ENCODE data around the gene BCL2L13.

Gene BCL2L13

DNA sequence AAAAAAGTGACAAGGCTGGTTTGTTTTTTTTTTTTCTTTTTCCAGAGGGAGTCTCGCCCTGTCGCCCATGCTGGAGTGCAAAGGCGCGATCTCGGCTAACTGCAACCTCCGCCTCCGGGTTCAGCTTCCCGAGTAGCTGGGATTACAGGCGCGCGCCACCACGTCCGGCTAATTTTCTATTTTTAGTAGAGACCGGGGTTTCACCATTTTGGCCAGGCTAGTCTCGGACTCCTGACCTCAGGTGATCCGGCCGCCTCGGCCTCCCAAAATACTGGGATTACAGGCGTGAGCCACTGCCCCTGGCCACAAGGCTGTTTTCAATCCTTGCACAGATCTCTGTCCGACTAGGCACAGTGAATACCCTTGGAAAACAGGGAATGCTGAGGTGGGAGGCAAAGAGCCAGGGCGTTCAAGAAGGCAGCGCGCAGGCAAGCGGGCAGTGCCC, 10.6 kb upstream of the BCL2L13 start:
- H3K4me3 ChIP-seq (ENCODE audit: low read depth, low read length): peak overlapping the region; percentile 75
- no peak for DNase-seq (ENCODE audit: low read depth)
- TF ChIP-seq, protein P1, sequence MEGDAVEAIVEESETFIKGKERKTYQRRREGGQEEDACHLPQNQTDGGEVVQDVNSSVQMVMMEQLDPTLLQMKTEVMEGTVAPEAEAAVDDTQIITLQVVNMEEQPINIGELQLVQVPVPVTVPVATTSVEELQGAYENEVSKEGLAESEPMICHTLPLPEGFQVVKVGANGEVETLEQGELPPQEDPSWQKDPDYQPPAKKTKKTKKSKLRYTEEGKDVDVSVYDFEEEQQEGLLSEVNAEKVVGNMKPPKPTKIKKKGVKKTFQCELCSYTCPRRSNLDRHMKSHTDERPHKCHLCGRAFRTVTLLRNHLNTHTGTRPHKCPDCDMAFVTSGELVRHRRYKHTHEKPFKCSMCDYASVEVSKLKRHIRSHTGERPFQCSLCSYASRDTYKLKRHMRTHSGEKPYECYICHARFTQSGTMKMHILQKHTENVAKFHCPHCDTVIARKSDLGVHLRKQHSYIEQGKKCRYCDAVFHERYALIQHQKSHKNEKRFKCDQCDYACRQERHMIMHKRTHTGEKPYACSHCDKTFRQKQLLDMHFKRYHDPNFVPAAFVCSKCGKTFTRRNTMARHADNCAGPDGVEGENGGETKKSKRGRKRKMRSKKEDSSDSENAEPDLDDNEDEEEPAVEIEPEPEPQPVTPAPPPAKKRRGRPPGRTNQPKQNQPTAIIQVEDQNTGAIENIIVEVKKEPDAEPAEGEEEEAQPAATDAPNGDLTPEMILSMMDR (IDR thresholded peaks at IDR 0.05; ENCODE audit: insufficient read depth, low read depth, low read length, missing control alignments): no peak

DNA sequence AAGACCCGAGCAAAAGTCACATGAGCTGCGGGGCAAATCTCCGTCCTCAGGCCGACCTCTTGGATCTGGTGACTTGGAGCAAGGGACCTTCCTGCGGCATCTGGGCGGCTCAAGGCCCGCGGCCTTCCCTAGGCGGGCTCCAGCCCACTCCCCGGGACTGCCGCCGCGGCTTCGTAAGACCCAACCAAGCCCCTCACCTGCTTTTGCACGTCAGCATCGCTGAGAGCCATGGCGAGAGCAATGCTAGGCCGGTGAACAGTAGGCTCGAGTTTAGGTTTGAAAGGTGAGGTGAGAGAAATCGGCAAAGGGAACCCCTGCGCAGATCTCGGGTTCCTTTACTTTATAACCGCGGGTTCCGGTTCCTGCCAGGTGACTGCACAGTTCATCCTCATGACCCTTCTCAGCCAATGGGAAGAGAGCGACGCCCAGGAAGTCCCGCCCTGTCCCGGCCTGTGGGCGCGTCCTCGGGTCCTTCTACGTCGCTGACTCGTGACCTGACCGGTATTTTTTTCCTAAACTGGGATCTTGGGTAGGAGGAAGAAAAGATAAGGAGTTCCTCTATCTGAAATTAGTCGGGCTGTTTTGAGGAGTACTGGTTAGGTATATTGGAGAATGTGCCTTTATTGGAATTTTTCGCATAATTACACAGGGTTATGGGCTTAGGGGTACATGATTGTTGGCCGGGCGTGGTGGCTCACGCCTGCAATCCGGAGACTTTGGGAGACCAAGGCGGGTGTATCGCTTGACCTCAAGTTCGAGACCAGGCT, 10.0 kb upstream of the BCL2L13 start, which contains the start of gene ATP6V1E1:
Gene ATP6V1E1 (minus strand): TSS at position 344 of the 767 bp plus-strand sequence. CDS start 114 bp downstream, at position 230.
- TF ChIP-seq, protein P1 (IDR thresholded peaks at IDR 0.05; ENCODE audit: insufficient read depth, low read depth, low read length, missing control alignments): no peak
- peak; percentile 96 for DNase-seq (ENCODE audit: low read depth)
- peak within 1 kb of the TSS; percentile 75 for H3K4me3 ChIP-seq (ENCODE audit: low read depth, low read length)

DNA sequence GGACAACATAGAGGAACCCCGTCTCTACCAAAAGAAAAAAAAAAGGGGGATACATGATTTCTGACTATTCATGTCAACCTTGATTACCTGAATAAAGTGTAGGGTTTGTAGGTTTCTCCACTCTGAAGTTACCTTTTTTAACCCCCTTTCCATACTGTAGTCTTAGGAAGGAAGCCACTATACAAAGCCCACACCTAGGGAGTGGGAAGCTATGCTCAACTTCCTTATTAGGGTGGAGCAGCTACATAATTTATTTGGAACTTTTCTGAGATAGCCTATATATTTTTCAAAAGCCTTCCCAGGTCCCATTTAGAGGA, 9.4 kb upstream of the BCL2L13 start:
- no peak for DNase-seq (ENCODE audit: low read depth)
- peak overlapping the region; percentile 75 for H3K4me3 ChIP-seq (ENCODE audit: low read depth, low read length)
- TF ChIP-seq, protein P1 (IDR thresholded peaks at IDR 0.05; ENCODE audit: insufficient read depth, low read depth, low read length, missing control alignments): no peak

DNA sequence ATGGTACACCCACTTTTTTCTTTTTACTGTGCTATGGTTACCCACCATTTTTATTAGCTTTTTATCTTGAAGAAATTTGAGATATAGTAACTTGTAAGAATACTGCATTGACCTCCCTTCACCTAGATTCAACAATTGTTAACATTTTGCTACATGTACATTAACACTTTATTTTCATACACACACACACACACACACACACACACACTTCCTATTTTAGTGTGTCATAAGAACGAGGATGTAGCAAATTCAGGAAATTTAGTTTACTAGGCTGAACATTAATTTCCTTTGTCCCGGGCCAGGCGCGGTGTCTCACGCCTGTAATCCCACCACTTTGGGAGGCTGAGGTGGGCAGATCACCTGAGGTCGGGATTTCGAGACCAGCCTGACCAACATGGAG, 8.9 kb upstream of the BCL2L13 start:
- H3K4me3 ChIP-seq (ENCODE audit: low read depth, low read length): peak overlapping the region; percentile 75
- TF ChIP-seq, protein P1 (IDR thresholded peaks at IDR 0.05; ENCODE audit: insufficient read depth, low read depth, low read length, missing control alignments): no peak
- no peak for DNase-seq (ENCODE audit: low read depth)

DNA sequence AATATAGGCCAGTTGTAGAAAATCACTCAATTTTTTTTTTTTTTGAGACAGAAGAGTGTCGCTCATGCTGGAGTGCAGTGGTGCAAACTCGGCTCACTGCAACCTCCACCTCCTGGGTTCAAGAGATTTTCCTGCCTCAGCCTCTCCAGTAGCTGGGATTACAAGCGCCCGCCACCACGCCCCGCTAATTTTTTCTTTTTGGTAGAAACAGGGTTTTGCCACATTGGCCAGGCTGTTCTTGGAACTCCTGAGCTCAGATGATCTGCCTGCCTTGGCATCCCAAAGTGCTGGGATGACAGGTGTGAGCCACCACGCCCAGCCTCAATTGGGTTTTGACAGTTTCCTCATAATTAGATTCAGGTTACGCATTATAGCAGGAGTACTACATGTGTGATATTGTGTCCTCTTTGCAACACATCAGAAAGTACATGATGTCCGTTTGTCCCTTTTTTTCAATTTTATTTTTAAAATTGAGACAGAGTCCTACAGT, 7.4 kb upstream of the BCL2L13 start:
- DNase-seq (ENCODE audit: low read depth): no peak
- TF ChIP-seq, protein P1 (IDR thresholded peaks at IDR 0.05; ENCODE audit: insufficient read depth, low read depth, low read length, missing control alignments): no peak
- H3K4me3 ChIP-seq (ENCODE audit: low read depth, low read length): no peak overlapping the region

DNA sequence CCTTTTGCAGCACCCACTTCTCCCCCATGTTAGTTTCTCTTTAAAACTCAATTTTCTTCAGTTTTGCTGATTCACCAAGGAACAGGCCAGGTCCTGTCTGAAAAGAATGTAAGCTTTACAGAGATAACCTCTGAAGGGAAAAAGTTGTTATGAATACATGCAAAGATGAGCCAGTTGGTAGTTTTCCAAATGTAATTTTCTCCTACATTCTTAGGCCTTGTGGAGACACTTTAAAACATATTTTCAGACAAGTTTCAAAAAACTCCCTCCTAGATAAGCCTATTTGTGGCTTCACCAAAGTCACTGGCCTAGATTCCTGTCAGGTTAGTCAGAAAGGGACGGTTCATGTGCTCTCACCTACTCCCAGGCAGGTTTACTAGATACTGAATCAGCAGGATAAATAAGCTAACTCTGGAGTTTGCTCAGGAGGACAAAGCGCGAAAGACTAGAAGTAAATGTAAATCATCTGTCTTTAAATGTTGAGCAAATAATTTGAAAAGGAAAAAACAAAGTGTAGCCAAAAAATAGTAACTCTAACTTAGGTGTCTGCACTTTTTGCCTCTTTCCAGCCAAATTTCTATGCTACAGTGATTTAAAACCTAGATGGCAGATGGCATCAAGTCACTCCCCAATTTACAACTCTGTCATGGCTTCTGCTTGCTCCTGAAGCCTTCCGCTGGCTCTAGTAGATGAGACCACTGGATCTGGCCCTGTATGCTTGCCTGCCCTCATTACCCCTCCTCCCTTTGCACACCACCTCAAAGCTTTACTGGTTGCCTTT, 5.2 kb upstream of the BCL2L13 start:
- no peak for DNase-seq (ENCODE audit: low read depth)
- no peak overlapping the region for H3K4me3 ChIP-seq (ENCODE audit: low read depth, low read length)
- TF ChIP-seq, protein P1 (IDR thresholded peaks at IDR 0.05; ENCODE audit: insufficient read depth, low read depth, low read length, missing control alignments): no peak

Measured in GM12865 (cell line).